ENCODE measurements around the gene CDK5. TPM values are rescaled to one million over a fixed set of nuclear protein-coding genes. Genes with fewer than 3 reads are reported as not detected.

CDK5 gene
- total and polyA plus RNA-seq, 2 of the 13 experiments (the other 11 are each of a cell fraction or from before 2014, with no cell fraction given), result 16.4 to 21.3 TPM

DNA sequence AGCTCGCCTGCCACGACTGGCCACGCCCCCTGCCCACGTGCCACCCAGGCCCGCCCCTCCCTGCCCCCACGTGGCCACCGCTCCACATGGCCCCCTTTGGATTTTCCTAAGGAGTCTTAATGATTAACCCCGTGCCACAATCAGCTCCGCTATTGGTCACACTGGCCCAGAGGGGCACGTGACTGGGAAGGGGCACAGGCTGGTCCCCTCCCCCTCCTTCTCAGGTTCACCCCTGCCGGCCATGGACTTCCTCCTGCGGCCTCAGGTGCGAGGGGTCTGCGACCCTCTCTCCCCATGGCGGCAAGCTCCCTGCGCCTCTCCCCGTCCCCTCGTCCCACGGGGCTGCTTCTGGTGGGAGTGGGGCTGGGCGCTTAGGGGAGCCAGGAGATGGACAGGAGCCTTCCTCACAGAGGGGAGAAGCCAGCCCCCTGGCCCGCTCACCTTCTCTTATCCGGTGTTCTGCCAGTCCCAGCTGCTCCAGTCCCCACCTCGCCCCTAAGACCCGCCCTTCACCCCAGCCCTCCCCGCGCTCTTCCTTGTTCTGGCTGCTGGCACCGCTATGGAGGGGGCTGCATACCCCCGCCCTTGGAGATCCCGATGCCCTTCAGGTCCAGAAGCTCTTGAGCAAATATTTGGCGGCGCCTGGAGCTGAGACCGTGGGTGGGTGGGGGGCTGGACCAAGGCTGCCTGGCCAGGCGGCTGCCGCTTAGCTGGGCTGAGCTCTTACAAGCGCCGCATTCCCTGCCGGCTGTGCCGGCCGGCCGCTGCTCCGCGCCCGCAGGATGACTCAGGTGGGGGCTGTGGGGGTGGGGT is 4.9 kb upstream of the CDK5 start (continued):
- TF ChIP-seq ASH2L (IDR thresholded peaks at IDR 0.05; ENCODE audit: insufficient read length, low read depth, low read length), result peak; percentile 67
- TF ChIP-seq FOXO1 (CRISPR knock-in tag; IDR thresholded peaks at IDR 0.05), result no peak
- TF ChIP-seq, protein P1, sequence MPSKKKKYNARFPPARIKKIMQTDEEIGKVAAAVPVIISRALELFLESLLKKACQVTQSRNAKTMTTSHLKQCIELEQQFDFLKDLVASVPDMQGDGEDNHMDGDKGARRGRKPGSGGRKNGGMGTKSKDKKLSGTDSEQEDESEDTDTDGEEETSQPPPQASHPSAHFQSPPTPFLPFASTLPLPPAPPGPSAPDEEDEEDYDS (CRISPR knock-in tag; IDR thresholded peaks at IDR 0.05), result peak; percentile 48; the same call in 1 of the 2 replicates
- TF ChIP-seq ZNF598 (CRISPR knock-in tag; IDR thresholded peaks at IDR 0.05; ENCODE audit: borderline replicate concordance), result no peak
- TF ChIP-seq RBFOX2 (IDR thresholded peaks at IDR 0.05; ENCODE audit: low read depth, low read length), result peak; percentile 79
- TF ChIP-seq, protein P2, sequence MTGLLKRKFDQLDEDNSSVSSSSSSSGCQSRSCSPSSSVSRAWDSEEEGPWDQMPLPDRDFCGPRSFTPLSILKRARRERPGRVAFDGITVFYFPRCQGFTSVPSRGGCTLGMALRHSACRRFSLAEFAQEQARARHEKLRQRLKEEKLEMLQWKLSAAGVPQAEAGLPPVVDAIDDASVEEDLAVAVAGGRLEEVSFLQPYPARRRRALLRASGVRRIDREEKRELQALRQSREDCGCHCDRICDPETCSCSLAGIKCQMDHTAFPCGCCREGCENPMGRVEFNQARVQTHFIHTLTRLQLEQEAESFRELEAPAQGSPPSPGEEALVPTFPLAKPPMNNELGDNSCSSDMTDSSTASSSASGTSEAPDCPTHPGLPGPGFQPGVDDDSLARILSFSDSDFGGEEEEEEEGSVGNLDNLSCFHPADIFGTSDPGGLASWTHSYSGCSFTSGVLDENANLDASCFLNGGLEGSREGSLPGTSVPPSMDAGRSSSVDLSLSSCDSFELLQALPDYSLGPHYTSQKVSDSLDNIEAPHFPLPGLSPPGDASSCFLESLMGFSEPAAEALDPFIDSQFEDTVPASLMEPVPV (CRISPR knock-in tag; IDR thresholded peaks at IDR 0.05), result no peak; the same call in 1 of the 2 replicates
- no peak for TF ChIP-seq TCF12 (IDR thresholded peaks at IDR 0.05)
- 0 out of 2 replicates have a peak, but pooled peaks have one; percentile 1 for TF ChIP-seq TCF12 (CRISPR knock-in tag; IDR thresholded peaks at IDR 0.05)
- TF ChIP-seq, protein P3, sequence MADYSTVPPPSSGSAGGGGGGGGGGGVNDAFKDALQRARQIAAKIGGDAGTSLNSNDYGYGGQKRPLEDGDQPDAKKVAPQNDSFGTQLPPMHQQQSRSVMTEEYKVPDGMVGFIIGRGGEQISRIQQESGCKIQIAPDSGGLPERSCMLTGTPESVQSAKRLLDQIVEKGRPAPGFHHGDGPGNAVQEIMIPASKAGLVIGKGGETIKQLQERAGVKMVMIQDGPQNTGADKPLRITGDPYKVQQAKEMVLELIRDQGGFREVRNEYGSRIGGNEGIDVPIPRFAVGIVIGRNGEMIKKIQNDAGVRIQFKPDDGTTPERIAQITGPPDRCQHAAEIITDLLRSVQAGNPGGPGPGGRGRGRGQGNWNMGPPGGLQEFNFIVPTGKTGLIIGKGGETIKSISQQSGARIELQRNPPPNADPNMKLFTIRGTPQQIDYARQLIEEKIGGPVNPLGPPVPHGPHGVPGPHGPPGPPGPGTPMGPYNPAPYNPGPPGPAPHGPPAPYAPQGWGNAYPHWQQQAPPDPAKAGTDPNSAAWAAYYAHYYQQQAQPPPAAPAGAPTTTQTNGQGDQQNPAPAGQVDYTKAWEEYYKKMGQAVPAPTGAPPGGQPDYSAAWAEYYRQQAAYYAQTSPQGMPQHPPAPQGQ (CRISPR knock-in tag; IDR thresholded peaks at IDR 0.05; ENCODE audit: borderline replicate concordance), result no peak
- TF ChIP-seq SRSF1 (optimal IDR thresholded peaks at IDR 0.05; ENCODE audit: low read depth, low read length), result peak; percentile 85
- TF ChIP-seq, protein P4, sequence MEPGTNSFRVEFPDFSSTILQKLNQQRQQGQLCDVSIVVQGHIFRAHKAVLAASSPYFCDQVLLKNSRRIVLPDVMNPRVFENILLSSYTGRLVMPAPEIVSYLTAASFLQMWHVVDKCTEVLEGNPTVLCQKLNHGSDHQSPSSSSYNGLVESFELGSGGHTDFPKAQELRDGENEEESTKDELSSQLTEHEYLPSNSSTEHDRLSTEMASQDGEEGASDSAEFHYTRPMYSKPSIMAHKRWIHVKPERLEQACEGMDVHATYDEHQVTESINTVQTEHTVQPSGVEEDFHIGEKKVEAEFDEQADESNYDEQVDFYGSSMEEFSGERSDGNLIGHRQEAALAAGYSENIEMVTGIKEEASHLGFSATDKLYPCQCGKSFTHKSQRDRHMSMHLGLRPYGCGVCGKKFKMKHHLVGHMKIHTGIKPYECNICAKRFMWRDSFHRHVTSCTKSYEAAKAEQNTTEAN (CRISPR knock-in tag; conservative IDR thresholded peaks at IDR 0.05), result no peak
- TF ChIP-seq CAMTA2 (CRISPR knock-in tag; IDR thresholded peaks at IDR 0.05; ENCODE audit: borderline replicate concordance), result no peak
- no peak for TF ChIP-seq ZNF441 (CRISPR knock-in tag; IDR thresholded peaks at IDR 0.05; ENCODE audit: borderline replicate concordance)
- TF ChIP-seq, protein P5, sequence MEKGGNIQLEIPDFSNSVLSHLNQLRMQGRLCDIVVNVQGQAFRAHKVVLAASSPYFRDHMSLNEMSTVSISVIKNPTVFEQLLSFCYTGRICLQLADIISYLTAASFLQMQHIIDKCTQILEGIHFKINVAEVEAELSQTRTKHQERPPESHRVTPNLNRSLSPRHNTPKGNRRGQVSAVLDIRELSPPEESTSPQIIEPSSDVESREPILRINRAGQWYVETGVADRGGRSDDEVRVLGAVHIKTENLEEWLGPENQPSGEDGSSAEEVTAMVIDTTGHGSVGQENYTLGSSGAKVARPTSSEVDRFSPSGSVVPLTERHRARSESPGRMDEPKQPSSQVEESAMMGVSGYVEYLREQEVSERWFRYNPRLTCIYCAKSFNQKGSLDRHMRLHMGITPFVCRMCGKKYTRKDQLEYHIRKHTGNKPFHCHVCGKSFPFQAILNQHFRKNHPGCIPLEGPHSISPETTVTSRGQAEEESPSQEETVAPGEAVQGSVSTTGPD (CRISPR knock-in tag; IDR thresholded peaks at IDR 0.05), result no peak
- TF ChIP-seq TRIM24 (CRISPR knock-in tag; IDR thresholded peaks at IDR 0.05), result no peak
- TF ChIP-seq ZEB1 (IDR thresholded peaks at IDR 0.05; ENCODE audit: insufficient replicate concordance, low read depth), result no peak
- TF ChIP-seq, protein P6, sequence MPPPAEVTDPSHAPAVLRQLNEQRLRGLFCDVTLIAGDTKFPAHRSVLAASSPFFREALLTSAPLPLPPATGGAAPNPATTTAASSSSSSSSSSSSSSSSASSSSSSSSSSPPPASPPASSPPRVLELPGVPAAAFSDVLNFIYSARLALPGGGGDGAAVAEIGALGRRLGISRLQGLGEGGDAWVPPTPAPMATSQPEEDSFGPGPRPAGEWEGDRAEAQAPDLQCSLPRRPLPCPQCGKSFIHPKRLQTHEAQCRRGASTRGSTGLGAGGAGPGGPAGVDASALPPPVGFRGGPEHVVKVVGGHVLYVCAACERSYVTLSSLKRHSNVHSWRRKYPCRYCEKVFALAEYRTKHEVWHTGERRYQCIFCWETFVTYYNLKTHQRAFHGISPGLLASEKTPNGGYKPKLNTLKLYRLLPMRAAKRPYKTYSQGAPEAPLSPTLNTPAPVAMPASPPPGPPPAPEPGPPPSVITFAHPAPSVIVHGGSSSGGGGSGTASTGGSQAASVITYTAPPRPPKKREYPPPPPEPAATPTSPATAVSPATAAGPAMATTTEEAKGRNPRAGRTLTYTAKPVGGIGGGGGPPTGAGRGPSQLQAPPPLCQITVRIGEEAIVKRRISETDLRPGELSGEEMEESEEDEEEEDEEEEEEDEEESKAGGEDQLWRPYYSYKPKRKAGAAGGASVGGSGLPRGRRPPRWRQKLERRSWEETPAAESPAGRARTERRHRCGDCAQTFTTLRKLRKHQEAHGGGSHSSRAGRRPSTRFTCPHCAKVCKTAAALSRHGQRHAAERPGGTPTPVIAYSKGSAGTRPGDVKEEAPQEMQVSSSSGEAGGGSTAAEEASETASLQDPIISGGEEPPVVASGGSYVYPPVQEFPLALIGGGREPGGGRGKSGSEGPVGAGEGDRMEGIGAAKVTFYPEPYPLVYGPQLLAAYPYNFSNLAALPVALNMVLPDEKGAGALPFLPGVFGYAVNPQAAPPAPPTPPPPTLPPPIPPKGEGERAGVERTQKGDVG (CRISPR knock-in tag; IDR thresholded peaks at IDR 0.05; ENCODE audit: borderline replicate concordance), result peak; percentile 47; the same call in 1 of the 2 replicates
- no peak for TF ChIP-seq HMGA1 (CRISPR knock-in tag; conservative IDR thresholded peaks at IDR 0.05)

Data from HepG2 (cell line).